WTC11 (cell line): ENCODE data around the gene MOV10L1. TPM values are rescaled to one million over a fixed set of nuclear protein-coding genes. Genes with fewer than 3 reads are reported as not detected.
A peak's percentile ranks its signal among the peaks of the same experiment; 100 is the strongest.

Source experiments
- ATAC-seq: fragments of 200-7000 bp; cut with Tn5 transposase; 2 replicates; pipeline ENCODE4 v1.10.0; 2021; ENCODE audit warnings: mild to moderate bottlenecking, moderate library complexity
- CTCF ChIA-PET: fragments of 300-600 bp; sonication (Branson Sonifier 250); formaldehyde crosslinking; loops from one replicate; lab custom pipeline; 2021; ENCODE audit warnings: antibody characterized with exemption; lab: Charles Lee
- POLR2A ChIA-PET: fragments of 350-600 bp; sonication (Branson Sonifier 250); formaldehyde crosslinking; loops from one replicate; lab custom pipeline; 2021; ENCODE audit warnings: antibody characterized with exemption; lab: Charles Lee
- DNase-seq: peaks from one replicate; pipeline ENCODE4 v3.0.0; 2021; ENCODE audit warnings: low spot score
- H3K27ac Mint-ChIP-seq: 2 replicates; pipeline ENCODE4 v1.8.0; 2021; ENCODE audit warnings: mixed read lengths
- H3K27me3 Mint-ChIP-seq: 2 replicates; pipeline ENCODE4 v1.8.0; 2021; ENCODE audit warnings: low read depth, mild to moderate bottlenecking, moderate library complexity, mixed read lengths
- H3K36me3 Mint-ChIP-seq: 2 replicates; pipeline ENCODE4 v1.8.0; 2021; ENCODE audit warnings: mixed read lengths
- H3K4me1 Mint-ChIP-seq: 2 replicates; pipeline ENCODE4 v1.8.0; 2022; ENCODE audit warnings: mixed read lengths
- H3K4me3 Mint-ChIP-seq: 2 replicates; pipeline ENCODE4 v1.8.0; 2021; ENCODE audit warnings: mild to moderate bottlenecking, moderate library complexity, mixed read lengths
- H3K9me3 Mint-ChIP-seq: 2 replicates; pipeline ENCODE4 v1.8.0; 2021; ENCODE audit warnings: mixed read lengths
- CTCF ChIP-seq: fragments of 200-600 bp; IDR thresholded peaks from 2 replicates; pipeline ENCODE4 v1.8.0; 2022; ENCODE audit warnings: antibody characterized with exemption
- ETV6 ChIP-seq: sonication (generic); formaldehyde crosslinking; IDR thresholded peaks from 2 replicates; pipeline ENCODE4 v1.8.1; 2022; ENCODE audit warnings: mild to moderate bottlenecking, missing genetic modification reagents
- JAZF1 ChIP-seq: fragments of 250-450 bp; sonication (Bioruptor Pico); IDR thresholded peaks from 2 replicates; pipeline ENCODE4 v1.9.0; 2021; ENCODE audit warnings: moderate library complexity, mild to moderate bottlenecking, inconsistent platforms
- MXD4 ChIP-seq: fragments of 250-450 bp; sonication (Bioruptor Pico); IDR thresholded peaks from 2 replicates; pipeline ENCODE4 v1.8.0; 2021; ENCODE audit warnings: mild to moderate bottlenecking, moderate library complexity, borderline replicate concordance
- RELA ChIP-seq: sonication (generic); formaldehyde crosslinking; IDR thresholded peaks from 2 replicates; pipeline ENCODE4 v1.8.1; 2022; ENCODE audit warnings: missing genetic modification reagents, mild to moderate bottlenecking, borderline replicate concordance
- TP53 ChIP-seq: sonication (generic); formaldehyde crosslinking; IDR thresholded peaks from 2 replicates; pipeline ENCODE4 v1.8.1; 2023; ENCODE audit warnings: mild to moderate bottlenecking, missing genetic modification reagents
- total RNA-seq: library from RNA; stranded (reverse); gene quantifications from 3 replicates; pipeline ENCODE4 v1.2.3, GENCODE V29; 2021
- TF ChIP-seq, protein P1 (sequence below): sonication (generic); formaldehyde crosslinking; IDR thresholded peaks from 2 replicates; pipeline ENCODE4 v1.8.0; 2022; ENCODE audit warnings: mild to moderate bottlenecking, missing genetic modification reagents
- TF ChIP-seq, protein P2 (sequence below): sonication (generic); formaldehyde crosslinking; conservative IDR thresholded peaks from 2 replicates; pipeline ENCODE4 v1.8.1; 2023; ENCODE audit warnings: mild to moderate bottlenecking, low read depth, missing genetic modification reagents, moderate library complexity
- TF ChIP-seq, protein P3 (sequence below): fragments of 250-450 bp; sonication (Bioruptor Pico); IDR thresholded peaks from 2 replicates; pipeline ENCODE4 v1.9.0; 2021; ENCODE audit warnings: mild to moderate bottlenecking
- TF ChIP-seq, protein P4 (sequence below): sonication (generic); formaldehyde crosslinking; IDR thresholded peaks from 2 replicates; pipeline ENCODE4 v1.8.0; 2022; ENCODE audit warnings: missing genetic modification reagents

The MOV10L1 gene
- total RNA-seq, 1 experiment from 2014 or later = not detected

GRCh38 chr22:50148991-50149721, 59.4 kb downstream of the MOV10L1 start:
- Mint-ChIP-seq H3K4me1 (0 out of 2 replicates have a peak, but pooled peaks cover 2% of the 10 kb centered on the region), H3K9me3 (no peaks in the 10 kb centered on the region), H3K27me3 (no peaks in the 10 kb centered on the region), H3K36me3 (no peaks in the 10 kb centered on the region), H3K4me3 (no peak overlapping the region), H3K27ac (no peak overlapping the region)
- DNase-seq (peak; percentile 74), ATAC-seq (peak; percentile 89)
- no peak for TF ChIP-seq JAZF1 (CRISPR knock-in tag)
- TF ChIP-seq, protein P1, sequence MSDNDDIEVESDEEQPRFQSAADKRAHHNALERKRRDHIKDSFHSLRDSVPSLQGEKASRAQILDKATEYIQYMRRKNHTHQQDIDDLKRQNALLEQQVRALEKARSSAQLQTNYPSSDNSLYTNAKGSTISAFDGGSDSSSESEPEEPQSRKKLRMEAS (CRISPR knock-in tag) = 0 out of 2 replicates have a peak, but pooled peaks have one; percentile 6
- no peak for TF ChIP-seq MXD4
- TF ChIP-seq CTCF = peak; percentile 88
- TF ChIP-seq, protein P2, sequence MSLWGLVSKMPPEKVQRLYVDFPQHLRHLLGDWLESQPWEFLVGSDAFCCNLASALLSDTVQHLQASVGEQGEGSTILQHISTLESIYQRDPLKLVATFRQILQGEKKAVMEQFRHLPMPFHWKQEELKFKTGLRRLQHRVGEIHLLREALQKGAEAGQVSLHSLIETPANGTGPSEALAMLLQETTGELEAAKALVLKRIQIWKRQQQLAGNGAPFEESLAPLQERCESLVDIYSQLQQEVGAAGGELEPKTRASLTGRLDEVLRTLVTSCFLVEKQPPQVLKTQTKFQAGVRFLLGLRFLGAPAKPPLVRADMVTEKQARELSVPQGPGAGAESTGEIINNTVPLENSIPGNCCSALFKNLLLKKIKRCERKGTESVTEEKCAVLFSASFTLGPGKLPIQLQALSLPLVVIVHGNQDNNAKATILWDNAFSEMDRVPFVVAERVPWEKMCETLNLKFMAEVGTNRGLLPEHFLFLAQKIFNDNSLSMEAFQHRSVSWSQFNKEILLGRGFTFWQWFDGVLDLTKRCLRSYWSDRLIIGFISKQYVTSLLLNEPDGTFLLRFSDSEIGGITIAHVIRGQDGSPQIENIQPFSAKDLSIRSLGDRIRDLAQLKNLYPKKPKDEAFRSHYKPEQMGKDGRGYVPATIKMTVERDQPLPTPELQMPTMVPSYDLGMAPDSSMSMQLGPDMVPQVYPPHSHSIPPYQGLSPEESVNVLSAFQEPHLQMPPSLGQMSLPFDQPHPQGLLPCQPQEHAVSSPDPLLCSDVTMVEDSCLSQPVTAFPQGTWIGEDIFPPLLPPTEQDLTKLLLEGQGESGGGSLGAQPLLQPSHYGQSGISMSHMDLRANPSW = no peak
- CTCF ChIA-PET = interaction anchor here (0.6 to 2.7 kb wide), 29 partner anchors 9 to 1329 kb away, joined by 3 to 19 read pairs (median 4); partner anchors contain the start of genes MAPK12, MLC1 and TUBGCP6
- POLR2A ChIA-PET = no interaction called here

DNA sequence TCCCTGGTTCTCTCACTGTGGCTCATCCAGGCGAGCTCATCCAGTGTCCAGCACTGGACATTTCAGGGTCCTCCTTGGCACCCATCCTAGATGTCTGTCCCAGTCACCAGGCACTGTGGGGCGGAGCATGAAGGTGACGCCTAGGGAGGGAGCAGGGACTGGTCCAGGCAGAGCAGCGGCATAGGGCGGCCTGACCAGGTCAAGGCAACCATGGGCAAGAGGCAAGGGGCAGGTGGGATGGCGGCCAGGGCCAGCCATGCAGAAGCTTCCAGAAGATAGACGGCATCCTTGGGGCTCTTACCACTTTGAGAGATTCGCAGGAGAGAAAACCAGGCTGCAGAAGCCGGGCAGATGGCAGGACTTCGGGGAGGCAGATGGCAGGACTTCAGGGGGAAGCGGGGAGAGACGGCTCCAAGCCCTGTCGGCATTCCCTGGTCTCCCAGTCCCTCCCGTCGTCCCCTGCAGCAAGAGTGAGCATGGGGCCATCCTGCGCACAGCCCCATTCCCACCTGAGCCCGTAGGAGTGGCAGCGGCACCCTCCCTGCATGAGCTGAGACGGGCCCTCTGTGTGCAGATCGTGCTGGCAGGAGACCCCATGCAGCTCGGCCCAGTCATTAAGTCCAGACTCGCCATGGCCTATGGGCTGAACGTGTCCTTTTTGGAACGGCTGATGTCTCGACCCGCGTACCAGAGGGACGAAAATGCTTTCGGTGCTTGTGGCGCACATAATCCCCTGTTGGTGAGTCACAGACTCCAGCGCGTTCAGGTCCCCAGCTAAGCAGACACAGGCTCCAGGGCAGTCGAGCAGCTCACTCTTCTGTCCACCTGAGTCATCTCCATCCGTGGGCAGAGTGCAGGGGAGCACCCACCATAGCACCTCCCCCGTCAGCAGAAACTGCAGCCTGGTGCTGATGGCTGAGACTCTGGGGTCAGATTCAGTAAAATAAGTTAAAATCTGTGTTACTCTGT, 60.6 kb downstream of the MOV10L1 start:
- ChIA-PET POLR2A (no interaction called here), CTCF (interaction anchor here (0.5 to 2.5 kb wide), 6 partner anchors 34 to 120 kb away, joined by 3 to 19 read pairs (median 6); no protein-coding TSS in a partner anchor)
- ATAC-seq (no peak), DNase-seq (no peak)
- no peak overlapping the region for H3K27ac Mint-ChIP-seq
- H3K4me1 Mint-ChIP-seq = 0 out of 2 replicates have a peak, but pooled peaks cover 2% of the 10 kb centered on the region
- H3K9me3 Mint-ChIP-seq = no peaks in the 10 kb centered on the region
- H3K4me3 Mint-ChIP-seq = no peak overlapping the region
- TF ChIP-seq, protein P3, sequence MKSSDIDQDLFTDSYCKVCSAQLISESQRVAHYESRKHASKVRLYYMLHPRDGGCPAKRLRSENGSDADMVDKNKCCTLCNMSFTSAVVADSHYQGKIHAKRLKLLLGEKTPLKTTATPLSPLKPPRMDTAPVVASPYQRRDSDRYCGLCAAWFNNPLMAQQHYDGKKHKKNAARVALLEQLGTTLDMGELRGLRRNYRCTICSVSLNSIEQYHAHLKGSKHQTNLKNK (CRISPR knock-in tag) = no peak
- no peak for TF ChIP-seq RELA (CRISPR knock-in tag)
- TF ChIP-seq, protein P4, sequence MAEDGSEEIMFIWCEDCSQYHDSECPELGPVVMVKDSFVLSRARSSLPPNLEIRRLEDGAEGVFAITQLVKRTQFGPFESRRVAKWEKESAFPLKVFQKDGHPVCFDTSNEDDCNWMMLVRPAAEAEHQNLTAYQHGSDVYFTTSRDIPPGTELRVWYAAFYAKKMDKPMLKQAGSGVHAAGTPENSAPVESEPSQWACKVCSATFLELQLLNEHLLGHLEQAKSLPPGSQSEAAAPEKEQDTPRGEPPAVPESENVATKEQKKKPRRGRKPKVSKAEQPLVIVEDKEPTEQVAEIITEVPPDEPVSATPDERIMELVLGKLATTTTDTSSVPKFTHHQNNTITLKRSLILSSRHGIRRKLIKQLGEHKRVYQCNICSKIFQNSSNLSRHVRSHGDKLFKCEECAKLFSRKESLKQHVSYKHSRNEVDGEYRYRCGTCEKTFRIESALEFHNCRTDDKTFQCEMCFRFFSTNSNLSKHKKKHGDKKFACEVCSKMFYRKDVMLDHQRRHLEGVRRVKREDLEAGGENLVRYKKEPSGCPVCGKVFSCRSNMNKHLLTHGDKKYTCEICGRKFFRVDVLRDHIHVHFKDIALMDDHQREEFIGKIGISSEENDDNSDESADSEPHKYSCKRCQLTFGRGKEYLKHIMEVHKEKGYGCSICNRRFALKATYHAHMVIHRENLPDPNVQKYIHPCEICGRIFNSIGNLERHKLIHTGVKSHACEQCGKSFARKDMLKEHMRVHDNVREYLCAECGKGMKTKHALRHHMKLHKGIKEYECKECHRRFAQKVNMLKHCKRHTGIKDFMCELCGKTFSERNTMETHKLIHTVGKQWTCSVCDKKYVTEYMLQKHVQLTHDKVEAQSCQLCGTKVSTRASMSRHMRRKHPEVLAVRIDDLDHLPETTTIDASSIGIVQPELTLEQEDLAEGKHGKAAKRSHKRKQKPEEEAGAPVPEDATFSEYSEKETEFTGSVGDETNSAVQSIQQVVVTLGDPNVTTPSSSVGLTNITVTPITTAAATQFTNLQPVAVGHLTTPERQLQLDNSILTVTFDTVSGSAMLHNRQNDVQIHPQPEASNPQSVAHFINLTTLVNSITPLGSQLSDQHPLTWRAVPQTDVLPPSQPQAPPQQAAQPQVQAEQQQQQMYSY (CRISPR knock-in tag) = no peak
- no peak for TF ChIP-seq ETV6 (CRISPR knock-in tag)
- TF ChIP-seq TP53 (CRISPR knock-in tag) = no peak
- no peaks in the 10 kb centered on the region for H3K27me3 Mint-ChIP-seq
- no peaks in the 10 kb centered on the region for H3K36me3 Mint-ChIP-seq
